ENCODE results near the gene MGRN1.

MGRN1 gene

DNA sequence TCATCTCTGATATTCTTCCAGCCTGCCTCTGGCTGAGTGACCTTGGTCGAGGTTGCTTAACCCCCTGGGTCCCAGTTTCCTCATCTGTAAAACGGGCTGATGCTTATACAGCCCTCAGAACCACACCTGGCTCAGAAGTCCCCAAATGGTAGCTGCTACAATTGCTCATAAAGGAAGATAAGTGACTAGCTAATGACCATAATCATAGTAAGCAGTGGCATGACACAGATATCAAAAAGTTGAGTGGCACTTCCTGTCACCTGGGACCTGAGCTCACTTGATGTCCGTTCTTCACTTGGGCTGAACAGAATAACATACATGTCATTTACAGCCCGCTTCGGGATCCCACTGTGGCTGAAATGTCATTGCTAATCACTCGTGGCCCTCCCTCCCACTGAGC lies 1.8 kb downstream of the MGRN1 start (continued):
- TF ChIP-seq, protein P1, sequence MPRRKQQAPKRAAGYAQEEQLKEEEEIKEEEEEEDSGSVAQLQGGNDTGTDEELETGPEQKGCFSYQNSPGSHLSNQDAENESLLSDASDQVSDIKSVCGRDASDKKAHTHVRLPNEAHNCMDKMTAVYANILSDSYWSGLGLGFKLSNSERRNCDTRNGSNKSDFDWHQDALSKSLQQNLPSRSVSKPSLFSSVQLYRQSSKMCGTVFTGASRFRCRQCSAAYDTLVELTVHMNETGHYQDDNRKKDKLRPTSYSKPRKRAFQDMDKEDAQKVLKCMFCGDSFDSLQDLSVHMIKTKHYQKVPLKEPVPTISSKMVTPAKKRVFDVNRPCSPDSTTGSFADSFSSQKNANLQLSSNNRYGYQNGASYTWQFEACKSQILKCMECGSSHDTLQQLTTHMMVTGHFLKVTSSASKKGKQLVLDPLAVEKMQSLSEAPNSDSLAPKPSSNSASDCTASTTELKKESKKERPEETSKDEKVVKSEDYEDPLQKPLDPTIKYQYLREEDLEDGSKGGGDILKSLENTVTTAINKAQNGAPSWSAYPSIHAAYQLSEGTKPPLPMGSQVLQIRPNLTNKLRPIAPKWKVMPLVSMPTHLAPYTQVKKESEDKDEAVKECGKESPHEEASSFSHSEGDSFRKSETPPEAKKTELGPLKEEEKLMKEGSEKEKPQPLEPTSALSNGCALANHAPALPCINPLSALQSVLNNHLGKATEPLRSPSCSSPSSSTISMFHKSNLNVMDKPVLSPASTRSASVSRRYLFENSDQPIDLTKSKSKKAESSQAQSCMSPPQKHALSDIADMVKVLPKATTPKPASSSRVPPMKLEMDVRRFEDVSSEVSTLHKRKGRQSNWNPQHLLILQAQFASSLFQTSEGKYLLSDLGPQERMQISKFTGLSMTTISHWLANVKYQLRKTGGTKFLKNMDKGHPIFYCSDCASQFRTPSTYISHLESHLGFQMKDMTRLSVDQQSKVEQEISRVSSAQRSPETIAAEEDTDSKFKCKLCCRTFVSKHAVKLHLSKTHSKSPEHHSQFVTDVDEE (CRISPR knock-in tag; IDR thresholded peaks at IDR 0.05): no peak

GRCh38 chr16:4628283-4628682 lies 3.7 kb downstream of the MGRN1 start:
- no peak for TF ChIP-seq TCF4 (CRISPR knock-in tag; IDR thresholded peaks at IDR 0.05; ENCODE audit: borderline replicate concordance)
- TF ChIP-seq CSRNP3 (CRISPR knock-in tag; IDR thresholded peaks at IDR 0.05): no peak
- TF ChIP-seq ZNF8 (CRISPR knock-in tag; IDR thresholded peaks at IDR 0.05): no peak
- TF ChIP-seq ZNF70 (CRISPR knock-in tag; IDR thresholded peaks at IDR 0.05): no peak
- TF ChIP-seq RARB (CRISPR knock-in tag; IDR thresholded peaks at IDR 0.05): no peak
- TF ChIP-seq CREB5 (CRISPR knock-in tag; IDR thresholded peaks at IDR 0.05; ENCODE audit: low read depth): no peak
- TF ChIP-seq SNAI2 (CRISPR knock-in tag; IDR thresholded peaks at IDR 0.05): no peak
- TF ChIP-seq PPARA (CRISPR knock-in tag; IDR thresholded peaks at IDR 0.05; ENCODE audit: borderline replicate concordance): no peak
- TF ChIP-seq, protein P2, sequence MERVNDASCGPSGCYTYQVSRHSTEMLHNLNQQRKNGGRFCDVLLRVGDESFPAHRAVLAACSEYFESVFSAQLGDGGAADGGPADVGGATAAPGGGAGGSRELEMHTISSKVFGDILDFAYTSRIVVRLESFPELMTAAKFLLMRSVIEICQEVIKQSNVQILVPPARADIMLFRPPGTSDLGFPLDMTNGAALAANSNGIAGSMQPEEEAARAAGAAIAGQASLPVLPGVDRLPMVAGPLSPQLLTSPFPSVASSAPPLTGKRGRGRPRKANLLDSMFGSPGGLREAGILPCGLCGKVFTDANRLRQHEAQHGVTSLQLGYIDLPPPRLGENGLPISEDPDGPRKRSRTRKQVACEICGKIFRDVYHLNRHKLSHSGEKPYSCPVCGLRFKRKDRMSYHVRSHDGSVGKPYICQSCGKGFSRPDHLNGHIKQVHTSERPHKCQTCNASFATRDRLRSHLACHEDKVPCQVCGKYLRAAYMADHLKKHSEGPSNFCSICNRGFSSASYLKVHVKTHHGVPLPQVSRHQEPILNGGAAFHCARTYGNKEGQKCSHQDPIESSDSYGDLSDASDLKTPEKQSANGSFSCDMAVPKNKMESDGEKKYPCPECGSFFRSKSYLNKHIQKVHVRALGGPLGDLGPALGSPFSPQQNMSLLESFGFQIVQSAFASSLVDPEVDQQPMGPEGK (CRISPR knock-in tag; IDR thresholded peaks at IDR 0.05; ENCODE audit: borderline replicate concordance): no peak
- ATAC-seq: no peak

DNA sequence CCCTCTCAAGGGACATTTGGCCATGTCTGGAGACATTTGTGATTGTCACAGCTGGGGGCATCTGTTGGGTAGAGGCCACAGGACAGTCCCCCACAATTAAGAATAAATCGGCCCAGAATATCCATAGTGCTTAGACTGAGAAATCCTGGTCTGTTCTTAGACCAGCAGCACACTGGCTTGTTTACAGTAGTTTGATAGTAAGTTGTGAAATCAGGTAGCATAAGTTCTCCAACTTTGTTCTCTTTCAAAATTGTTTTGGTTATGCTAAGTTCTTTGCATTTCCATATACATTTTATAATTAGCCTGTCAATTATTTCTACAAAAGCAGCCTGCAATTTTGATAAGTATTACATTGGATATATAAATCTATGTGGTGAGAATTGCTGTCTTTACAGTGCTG lies 6.8 kb downstream of the MGRN1 start:
- TF ChIP-seq, protein P2 (CRISPR knock-in tag; IDR thresholded peaks at IDR 0.05; ENCODE audit: borderline replicate concordance): no peak
- TF ChIP-seq TCF4 (CRISPR knock-in tag; IDR thresholded peaks at IDR 0.05; ENCODE audit: borderline replicate concordance) (no peak), OSR1 (CRISPR knock-in tag; IDR thresholded peaks at IDR 0.05) (no peak), CREB5 (CRISPR knock-in tag; IDR thresholded peaks at IDR 0.05; ENCODE audit: low read depth) (no peak), TOX (CRISPR knock-in tag; IDR thresholded peaks at IDR 0.05; ENCODE audit: borderline replicate concordance) (no peak), CSRNP3 (CRISPR knock-in tag; IDR thresholded peaks at IDR 0.05) (no peak), ESRRG (CRISPR knock-in tag; IDR thresholded peaks at IDR 0.05) (no peak), ZNF70 (CRISPR knock-in tag; IDR thresholded peaks at IDR 0.05) (no peak), ISL1 (CRISPR knock-in tag; IDR thresholded peaks at IDR 0.05) (no peak), CSDC2 (CRISPR knock-in tag; IDR thresholded peaks at IDR 0.05) (no peak), ZNF565 (CRISPR knock-in tag; conservative IDR thresholded peaks at IDR 0.05; ENCODE audit: low read depth) (no peak), PPARA (CRISPR knock-in tag; IDR thresholded peaks at IDR 0.05; ENCODE audit: borderline replicate concordance) (no peak), SNAI2 (CRISPR knock-in tag; IDR thresholded peaks at IDR 0.05) (no peak), RARB (CRISPR knock-in tag; IDR thresholded peaks at IDR 0.05) (no peak), ZC3H10 (CRISPR knock-in tag; IDR thresholded peaks at IDR 0.05) (no peak), GLIS3 (CRISPR knock-in tag; IDR thresholded peaks at IDR 0.05) (no peak)
- TF ChIP-seq, protein P1 (CRISPR knock-in tag; IDR thresholded peaks at IDR 0.05): no peak
- TF ChIP-seq, protein P3, sequence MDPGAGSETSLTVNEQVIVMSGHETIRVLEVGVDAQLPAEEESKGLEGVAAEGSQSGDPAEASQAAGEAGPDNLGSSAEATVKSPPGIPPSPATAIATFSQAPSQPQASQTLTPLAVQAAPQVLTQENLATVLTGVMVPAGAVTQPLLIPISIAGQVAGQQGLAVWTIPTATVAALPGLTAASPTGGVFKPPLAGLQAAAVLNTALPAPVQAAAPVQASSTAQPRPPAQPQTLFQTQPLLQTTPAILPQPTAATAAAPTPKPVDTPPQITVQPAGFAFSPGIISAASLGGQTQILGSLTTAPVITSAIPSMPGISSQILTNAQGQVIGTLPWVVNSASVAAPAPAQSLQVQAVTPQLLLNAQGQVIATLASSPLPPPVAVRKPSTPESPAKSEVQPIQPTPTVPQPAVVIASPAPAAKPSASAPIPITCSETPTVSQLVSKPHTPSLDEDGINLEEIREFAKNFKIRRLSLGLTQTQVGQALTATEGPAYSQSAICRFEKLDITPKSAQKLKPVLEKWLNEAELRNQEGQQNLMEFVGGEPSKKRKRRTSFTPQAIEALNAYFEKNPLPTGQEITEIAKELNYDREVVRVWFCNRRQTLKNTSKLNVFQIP (CRISPR knock-in tag; IDR thresholded peaks at IDR 0.05; ENCODE audit: borderline replicate concordance, low read depth): no peak
- ATAC-seq: no peak

All from SK-N-SH treated with all-trans-retinoic acid at 6 μM for 48 hours (cell line).